Trophoblast cell (in vitro differentiated cells and primary cell): Measurements from ENCODE around the gene TENM4.
A peak's percentile ranks its signal among the peaks of the same experiment; 100 is the strongest.

Source experiments
- DNase-seq, 2 donors: peaks; one replicate each; pipeline ENCODE4 v3.0.0-alpha.2; 2016
- H2AFZ ChIP-seq: 2 replicates; pipeline ENCODE4 v1.6.1; 2013; ENCODE audit warnings: low read length, moderate library complexity, mild to moderate bottlenecking; ENCODE audit not compliant: insufficient read depth, poor library complexity
- H2AK5ac ChIP-seq: 2 replicates; pipeline ENCODE4 v1.6.1; 2013; ENCODE audit warnings: mild to moderate bottlenecking, low read length
- H2BK120ac ChIP-seq: 2 replicates; pipeline ENCODE4 v1.6.1; 2013; ENCODE audit warnings: low read length, mild to moderate bottlenecking, moderate library complexity; ENCODE audit not compliant: insufficient read depth, poor library complexity
- H2BK12ac ChIP-seq: 2 replicates; pipeline ENCODE4 v1.6.1; 2013; ENCODE audit warnings: mild to moderate bottlenecking, low read length, moderate library complexity
- H2BK5ac ChIP-seq: 2 replicates; pipeline ENCODE4 v1.6.1; 2013; ENCODE audit warnings: low read length, low read depth, moderate library complexity, mild to moderate bottlenecking; ENCODE audit not compliant: poor library complexity
- H3K14ac ChIP-seq: 2 replicates; pipeline ENCODE4 v1.6.1; 2013; ENCODE audit warnings: mild to moderate bottlenecking, low read length
- H3K18ac ChIP-seq: 2 replicates; pipeline ENCODE4 v1.6.1; 2013; ENCODE audit warnings: mild to moderate bottlenecking, low read length
- H3K23ac ChIP-seq: 2 replicates; pipeline ENCODE4 v1.6.1; 2013; ENCODE audit warnings: low read length
- H3K27ac ChIP-seq: 2 replicates; pipeline ENCODE4 v1.5.1; 2013; ENCODE audit warnings: low read depth, mild to moderate bottlenecking, inconsistent platforms, low read length, moderate library complexity
- H3K27me3 ChIP-seq: 2 replicates; pipeline ENCODE4 v1.6.1; 2013; ENCODE audit warnings: inconsistent platforms, mild to moderate bottlenecking, low read length, moderate library complexity; ENCODE audit not compliant: insufficient read depth
- H3K36me3 ChIP-seq, 2 experiments: 1 replicate in 1 of 2; 2 replicates in 1 of 2; pipeline ENCODE4 v1.6.1; 2013; ENCODE audit warnings: low read length in 2 of 2, mild to moderate bottlenecking in 2 of 2, moderate library complexity in 1 of 2; ENCODE audit not compliant: insufficient read depth in 2 of 2, control insufficient read depth in 1 of 2
- H3K4ac ChIP-seq: 2 replicates; pipeline ENCODE4 v1.6.1; 2013; ENCODE audit warnings: low read depth, mild to moderate bottlenecking, low read length, moderate library complexity
- H3K4me1 ChIP-seq, 2 experiments: 1 replicate in 1 of 2; 2 replicates in 1 of 2; pipeline ENCODE4 v1.6.1; 2013; ENCODE audit warnings: low read length in 2 of 2, mild to moderate bottlenecking in 2 of 2, moderate library complexity in 1 of 2; ENCODE audit not compliant: insufficient read depth in 2 of 2, control insufficient read depth in 1 of 2
- H3K4me2 ChIP-seq: 2 replicates; pipeline ENCODE4 v1.6.1; 2013; ENCODE audit warnings: inconsistent platforms, mild to moderate bottlenecking, low read length, moderate library complexity
- H3K4me3 ChIP-seq: 2 replicates; pipeline ENCODE4 v1.5.1; 2013; ENCODE audit warnings: mild to moderate bottlenecking, low read depth, low read length, inconsistent platforms
- H3K79me1 ChIP-seq: one replicate; pipeline ENCODE4 v1.6.1; 2013; ENCODE audit warnings: low read length
- H3K79me2 ChIP-seq: 2 replicates; pipeline ENCODE4 v1.6.1; 2013; ENCODE audit warnings: low read length, mild to moderate bottlenecking; ENCODE audit not compliant: control insufficient read depth, insufficient read depth, poor library complexity
- H3K9ac ChIP-seq: 2 replicates; pipeline ENCODE4 v1.6.1; 2013; ENCODE audit warnings: mild to moderate bottlenecking, low read length
- H3K9me3 ChIP-seq: 2 replicates; pipeline ENCODE4 v1.6.1; 2013; ENCODE audit warnings: low read depth, mild to moderate bottlenecking, control low read depth, inconsistent platforms, low read length; ENCODE audit not compliant: insufficient read depth
- H4K12ac ChIP-seq: 2 replicates; pipeline ENCODE4 v1.6.1; 2013; ENCODE audit warnings: low read depth, mild to moderate bottlenecking, low read length, moderate library complexity
- H4K8ac ChIP-seq: 2 replicates; pipeline ENCODE4 v1.6.1; 2013; ENCODE audit warnings: low read depth, mild to moderate bottlenecking, low read length, moderate library complexity
- H4K91ac ChIP-seq: one replicate; pipeline ENCODE4 v1.6.1; 2013; ENCODE audit warnings: low read depth, mild to moderate bottlenecking, low read length, moderate library complexity
- WGBS: extraction: QIAGEN DNeasy Blood & Tissue Kit; methylation state at CpG from one replicate; pipeline ENCODE4 v1.1.7; 2013; ENCODE audit warnings: missing lambda C conversion rate; ENCODE audit not compliant: insufficient read length, insufficient coverage; ENCODE audit errors: extremely low coverage; 5-methylcytosine and 5-hydroxymethylcytosine counted together

The TENM4 gene

DNA sequence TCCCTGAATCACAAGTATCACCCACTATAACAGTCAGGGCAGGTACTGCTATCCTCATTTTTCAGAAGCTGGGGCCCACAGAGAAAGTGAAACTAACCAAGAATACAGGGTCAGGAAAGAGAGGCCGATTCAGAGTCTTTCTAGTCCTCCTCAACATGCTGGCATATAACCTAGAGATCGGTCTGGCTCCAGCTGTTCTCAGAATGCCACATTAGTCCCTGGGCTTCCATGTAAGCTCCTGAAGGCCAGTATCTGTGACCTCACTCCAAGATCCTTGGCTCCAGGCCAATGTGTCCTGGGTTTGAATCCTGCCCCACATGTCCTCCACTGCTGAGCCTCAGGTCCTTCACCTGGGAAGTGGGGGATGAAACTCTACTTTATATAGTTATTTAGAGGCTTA, 50.4 kb downstream of the TENM4 start:
- no peak overlapping the region for H3K9ac ChIP-seq
- H3K79me1 ChIP-seq: no peaks in the 10 kb centered on the region
- WGBS: no CpG with 5 or more reads among the region's 2 CpGs
- DNase-seq: no peak
- no peak overlapping the region for H4K91ac ChIP-seq
- H2AK5ac ChIP-seq: no peak overlapping the region
- no peak overlapping the region for H3K27ac ChIP-seq
- no peak overlapping the region for H3K23ac ChIP-seq
- H2BK120ac ChIP-seq: no peak overlapping the region
- H3K4me3 ChIP-seq: no peak overlapping the region
- H3K36me3 ChIP-seq: no peaks in the 10 kb centered on the region
- H3K79me2 ChIP-seq: no peaks in the 10 kb centered on the region
- no peak overlapping the region for H2BK5ac ChIP-seq
- no peak overlapping the region for H3K18ac ChIP-seq
- no peak overlapping the region for H3K4ac ChIP-seq
- H3K4me1 ChIP-seq: peaks cover 8 to 10% of the 10 kb centered on the region in 2 experiments
- H2BK12ac ChIP-seq: no peak overlapping the region
- no peak overlapping the region for H3K4me2 ChIP-seq
- H3K27me3 ChIP-seq: no peaks in the 10 kb centered on the region
- H2AFZ ChIP-seq: no peak overlapping the region
- no peak overlapping the region for H4K12ac ChIP-seq
- no peaks in the 10 kb centered on the region for H3K9me3 ChIP-seq
- no peak overlapping the region for H3K14ac ChIP-seq
- no peak overlapping the region for H4K8ac ChIP-seq

DNA sequence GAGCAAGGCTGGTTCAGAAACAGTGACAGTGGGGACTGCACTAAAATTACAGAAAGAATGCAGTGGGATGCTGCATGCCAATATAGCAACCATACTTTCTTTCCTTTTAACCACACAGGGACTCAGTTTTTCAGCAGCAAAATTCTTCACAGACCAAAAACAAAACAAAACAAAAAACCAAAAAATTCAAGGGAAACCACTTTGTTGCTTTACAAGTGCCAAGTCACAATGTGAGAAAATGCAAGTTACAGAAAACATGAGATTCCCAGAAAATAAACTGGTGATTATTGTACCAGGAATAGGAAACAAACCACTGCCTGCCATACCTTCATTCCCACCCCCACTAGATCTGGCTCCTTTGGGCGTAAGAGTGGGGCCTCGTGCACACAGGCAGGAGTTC, 52.6 kb downstream of the TENM4 start:
- Histone ChIP-seq H3K79me1 (no peaks in the 10 kb centered on the region), H3K27ac (no peak overlapping the region), H3K23ac (no peak overlapping the region), H3K9ac (no peak overlapping the region), H4K12ac (no peak overlapping the region), H3K4me2 (no peak overlapping the region), H3K27me3 (no peaks in the 10 kb centered on the region), H2BK120ac (no peak overlapping the region), H4K8ac (no peak overlapping the region), H3K79me2 (no peaks in the 10 kb centered on the region), H2AK5ac (no peak overlapping the region), H3K14ac (no peak overlapping the region), H3K4ac (no peak overlapping the region), H4K91ac (no peak overlapping the region), H2BK5ac (no peak overlapping the region), H2BK12ac (no peak overlapping the region), H3K36me3 (no peaks in the 10 kb centered on the region), H2AFZ (no peak overlapping the region), H3K9me3 (no peaks in the 10 kb centered on the region), H3K4me3 (no peak overlapping the region), H3K18ac (no peak overlapping the region), H3K4me1 (peaks cover 0 to under 1% of the 10 kb centered on the region in 2 experiments)
- DNase-seq: no peak
- WGBS: no CpG with 5 or more reads among the region's 2 CpGs

DNA sequence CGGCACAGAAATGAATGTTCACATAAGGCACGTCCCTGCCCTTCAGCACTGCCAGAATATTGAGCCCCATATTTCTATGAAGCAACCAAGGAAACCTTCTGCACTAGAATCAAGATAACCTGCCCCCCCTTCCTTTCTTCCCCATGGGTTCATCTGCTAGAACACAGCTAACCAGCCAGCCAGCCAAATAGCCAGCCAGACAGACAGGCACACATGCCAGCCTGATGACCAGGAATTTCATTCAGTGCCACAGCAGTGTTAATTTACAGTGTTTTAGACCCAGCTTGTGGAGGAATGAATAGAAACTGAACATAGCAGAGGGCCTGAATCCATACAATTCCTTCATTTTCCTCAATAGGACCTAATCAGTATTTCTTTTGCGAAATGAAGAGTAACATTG, 57.0 kb downstream of the TENM4 start:
- Histone ChIP-seq H4K91ac (no peak overlapping the region), H2AK5ac (no peak overlapping the region), H3K9me3 (no peaks in the 10 kb centered on the region), H3K79me1 (no peaks in the 10 kb centered on the region), H3K4me2 (no peak overlapping the region), H3K4me3 (no peak overlapping the region), H3K79me2 (no peaks in the 10 kb centered on the region), H3K14ac (no peak overlapping the region), H3K23ac (no peak overlapping the region), H4K12ac (no peak overlapping the region), H3K36me3 (no peaks in the 10 kb centered on the region), H4K8ac (no peak overlapping the region), H3K4me1 (no peaks in the 10 kb centered on the region), H3K9ac (no peak overlapping the region), H2AFZ (no peak overlapping the region), H3K4ac (no peak overlapping the region), H3K27me3 (no peaks in the 10 kb centered on the region), H2BK12ac (no peak overlapping the region), H2BK5ac (no peak overlapping the region), H3K27ac (no peak overlapping the region), H2BK120ac (no peak overlapping the region), H3K18ac (no peak overlapping the region)
- no CpG with 5 or more reads among the region's 3 CpGs for WGBS
- no peak for DNase-seq

DNA sequence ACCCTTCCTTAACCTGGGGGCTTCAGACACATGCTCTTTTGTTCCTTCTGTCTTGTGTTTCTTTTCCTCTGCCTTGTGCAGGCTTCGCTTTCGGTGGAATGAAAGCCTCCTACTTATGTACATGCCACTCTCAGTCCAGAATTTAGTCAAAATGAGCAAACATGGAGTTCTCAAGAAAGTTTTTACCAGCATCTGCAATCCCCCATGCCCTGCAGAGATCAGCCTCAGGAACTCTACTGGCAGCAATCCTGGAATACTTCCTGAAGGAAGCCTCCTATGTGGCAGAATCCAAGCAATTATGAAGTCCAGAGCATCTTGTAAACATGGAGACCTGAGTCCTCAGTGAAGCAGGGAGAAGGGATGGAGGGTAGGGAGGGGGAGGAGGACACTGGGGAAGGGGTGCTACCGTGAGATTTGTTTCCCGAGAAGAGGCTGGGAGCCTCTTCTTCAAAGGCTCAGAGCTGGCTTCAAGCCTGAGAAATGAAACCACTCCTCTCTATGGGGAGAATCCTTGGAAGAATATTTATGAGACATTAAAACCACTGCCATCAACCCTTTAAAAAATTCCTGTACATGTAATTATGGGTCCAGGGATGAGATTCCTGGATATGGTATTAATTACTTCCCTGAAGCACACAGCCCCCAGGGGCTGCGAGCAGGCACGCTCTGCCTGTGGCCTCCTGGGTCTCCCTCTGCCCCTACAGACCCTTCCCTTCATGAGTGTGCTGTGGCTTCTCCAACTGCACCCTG, 58.4 kb downstream of the TENM4 start:
- no peak overlapping the region for H4K8ac ChIP-seq
- no peak overlapping the region for H3K4ac ChIP-seq
- H3K18ac ChIP-seq: no peak overlapping the region
- H3K9me3 ChIP-seq: no peaks in the 10 kb centered on the region
- no peak overlapping the region for H2BK120ac ChIP-seq
- H3K27ac ChIP-seq: no peak overlapping the region
- no peak overlapping the region for H3K9ac ChIP-seq
- no peaks in the 10 kb centered on the region for H3K79me2 ChIP-seq
- no CpG with 5 or more reads among the region's 6 CpGs for WGBS
- H3K14ac ChIP-seq: no peak overlapping the region
- H4K91ac ChIP-seq: no peak overlapping the region
- no peaks in the 10 kb centered on the region for H3K36me3 ChIP-seq
- H2BK5ac ChIP-seq: no peak overlapping the region
- no peak overlapping the region for H2AFZ ChIP-seq
- H4K12ac ChIP-seq: no peak overlapping the region
- no peak overlapping the region for H3K23ac ChIP-seq
- DNase-seq: peak; percentile 68 to 86
- H3K27me3 ChIP-seq: no peaks in the 10 kb centered on the region
- no peak overlapping the region for H2AK5ac ChIP-seq
- H3K79me1 ChIP-seq: no peaks in the 10 kb centered on the region
- H3K4me2 ChIP-seq: no peak overlapping the region
- no peaks in the 10 kb centered on the region for H3K4me1 ChIP-seq
- H2BK12ac ChIP-seq: no peak overlapping the region
- no peak overlapping the region for H3K4me3 ChIP-seq
